Adipocyte (in vitro differentiated cells): ENCODE results near the gene FFAR3.

ENCODE experiments used
- DNase-seq: peaks from one replicate; pipeline ENCODE4 v3.0.0-alpha.2; 2015; ENCODE audit warnings: low read depth
- H3K27me3 ChIP-seq: replicated peaks from 2 replicates; pipeline ENCODE4 v1.7.0; 2013; ENCODE audit warnings: mild to moderate bottlenecking, low read length, moderate library complexity; ENCODE audit not compliant: control insufficient read depth, insufficient read depth
- H3K36me3 ChIP-seq: 2 replicates; pipeline ENCODE4 v1.7.0; 2013; ENCODE audit warnings: low read length, mild to moderate bottlenecking, moderate library complexity; ENCODE audit not compliant: control insufficient read depth, insufficient read depth, severe bottlenecking
- H3K4me1 ChIP-seq: 2 replicates; pipeline ENCODE4 v1.7.0; 2013; ENCODE audit warnings: mild to moderate bottlenecking, low read length, moderate library complexity; ENCODE audit not compliant: control insufficient read depth, insufficient read depth
- H3K4me3 ChIP-seq: 2 replicates; pipeline ENCODE4 v1.7.0; 2013; ENCODE audit warnings: mild to moderate bottlenecking, low read length, moderate library complexity
- H3K9ac ChIP-seq: 2 replicates; pipeline ENCODE4 v1.7.0; 2013; ENCODE audit warnings: mild to moderate bottlenecking, low read length, moderate library complexity
- H3K9me3 ChIP-seq: 2 replicates; pipeline ENCODE4 v1.7.0; 2013; ENCODE audit warnings: mild to moderate bottlenecking, low read length, moderate library complexity; ENCODE audit not compliant: control insufficient read depth

Gene FFAR3

GRCh38 chr19:35316560-35316959, 41.7 kb upstream of the FFAR3 start:
- H3K4me1 ChIP-seq = peaks cover 9% of the 10 kb centered on the region
- H3K36me3 ChIP-seq = no peaks in the 10 kb centered on the region
- no peaks in the 10 kb centered on the region for H3K9me3 ChIP-seq
- H3K4me3 ChIP-seq = no peak overlapping the region
- peaks cover 4% of the 10 kb centered on the region for H3K27me3 ChIP-seq
- H3K9ac ChIP-seq = no peak overlapping the region
- no peak for DNase-seq

DNA sequence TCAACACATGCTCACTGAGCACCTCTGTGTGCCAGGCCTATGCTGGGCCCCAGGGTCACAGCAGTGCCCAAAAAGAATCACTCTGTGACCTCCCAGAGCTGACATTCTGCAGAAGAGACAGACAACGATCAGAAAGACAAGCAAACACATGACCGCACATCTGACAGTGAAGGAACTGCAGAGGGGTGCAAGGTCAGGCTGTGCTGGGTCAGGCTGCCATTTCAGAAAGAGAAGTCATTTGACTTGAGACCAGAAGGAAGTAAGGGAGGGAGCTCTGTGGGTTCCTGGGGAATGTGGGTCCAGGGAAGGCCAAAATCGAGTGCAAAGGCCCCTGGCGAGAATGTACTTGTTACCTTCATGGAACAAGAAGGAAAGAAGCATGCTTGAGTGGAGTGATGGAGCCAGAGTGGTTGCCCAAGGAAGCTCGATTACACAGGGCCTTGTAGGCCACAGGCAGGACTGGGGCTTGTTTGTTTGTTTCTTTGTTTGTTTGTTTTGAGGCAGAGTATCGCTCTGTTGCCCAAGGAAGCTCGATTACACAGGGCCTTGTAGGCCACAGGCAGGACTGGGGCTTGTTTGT, 40.7 kb upstream of the FFAR3 start:
- Histone ChIP-seq H3K36me3 (no peaks in the 10 kb centered on the region), H3K9ac (no peak overlapping the region), H3K4me3 (no peak overlapping the region), H3K9me3 (peaks cover 7% of the 10 kb centered on the region), H3K4me1 (peaks cover 9% of the 10 kb centered on the region), H3K27me3 (peaks cover 4% of the 10 kb centered on the region)
- no peak for DNase-seq

DNA sequence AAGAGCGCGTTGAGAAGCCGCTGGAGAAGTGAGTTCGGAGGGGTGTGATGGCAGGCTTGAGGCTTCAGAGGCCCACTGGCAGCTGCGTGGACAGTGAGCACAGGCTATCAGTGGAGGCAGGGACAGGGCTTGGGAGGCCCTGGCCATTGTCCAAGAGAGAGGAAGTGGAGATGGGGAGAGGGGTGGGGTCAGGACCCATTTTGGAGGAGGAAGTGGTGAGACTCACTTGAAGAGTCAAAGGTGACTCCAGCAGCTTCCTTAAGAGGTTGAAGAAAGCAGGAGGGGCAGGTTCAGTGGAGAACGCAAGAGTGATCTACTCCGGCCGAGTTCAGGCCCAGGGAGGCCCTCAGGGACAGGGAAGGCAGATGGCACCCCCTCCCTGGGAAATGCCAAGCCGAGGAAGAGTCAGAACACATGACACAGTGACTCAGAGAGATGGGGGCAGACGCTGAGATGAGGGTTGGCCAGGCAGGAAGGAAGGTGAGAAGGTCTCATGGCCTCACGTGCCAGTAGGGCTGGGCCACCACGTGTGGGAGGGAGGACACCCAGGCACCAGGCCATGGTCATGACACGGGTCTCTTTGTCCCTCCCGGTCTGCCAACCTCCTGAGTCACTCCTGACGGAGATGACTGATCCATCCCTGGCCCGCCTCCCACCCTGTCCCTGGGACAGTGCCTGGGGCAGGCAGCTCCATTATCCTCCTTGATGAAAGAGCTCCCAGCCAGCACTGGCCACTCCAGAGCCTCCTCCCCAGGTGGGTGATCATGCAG, 39.4 kb upstream of the FFAR3 start:
- Histone ChIP-seq H3K9ac (no peak overlapping the region), H3K36me3 (no peaks in the 10 kb centered on the region), H3K9me3 (peaks cover 7% of the 10 kb centered on the region), H3K4me1 (peaks cover 9% of the 10 kb centered on the region), H3K4me3 (no peak overlapping the region), H3K27me3 (peaks cover 4% of the 10 kb centered on the region)
- DNase-seq = peak; percentile 14

- Histone ChIP-seq H3K4me1 (peaks cover 9% of the 10 kb centered on the region), H3K9ac (no peak overlapping the region), H3K27me3 (no peaks in the 10 kb centered on the region), H3K4me3 (no peak overlapping the region), H3K36me3 (no peaks in the 10 kb centered on the region), H3K9me3 (peaks cover 7% of the 10 kb centered on the region)
- no peak for DNase-seq
These were observed 38.1 kb upstream of the FFAR3 start for GRCh38 chr19:35320065-35320713.

DNA sequence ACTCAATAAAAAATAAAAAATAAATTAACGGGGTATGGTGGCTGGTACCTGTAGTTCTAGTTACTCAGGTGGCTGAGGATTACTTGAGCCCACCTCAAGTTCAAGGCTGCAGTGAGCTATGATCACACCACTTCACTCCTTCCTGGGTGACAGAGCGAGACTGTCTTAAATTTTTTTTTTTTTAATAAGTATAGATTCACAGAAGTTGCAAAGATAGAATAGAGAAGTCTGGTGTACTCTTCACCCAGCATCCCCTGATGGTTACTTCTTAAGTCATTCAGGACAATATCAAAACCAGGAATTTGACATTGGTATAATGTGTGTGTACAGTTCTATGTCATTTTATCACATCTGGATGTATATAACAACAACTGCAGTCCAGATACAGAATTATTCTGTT, 37.0 kb upstream of the FFAR3 start:
- DNase-seq = no peak
- Histone ChIP-seq H3K4me1 (peaks cover 9% of the 10 kb centered on the region), H3K4me3 (no peak overlapping the region)

DNA sequence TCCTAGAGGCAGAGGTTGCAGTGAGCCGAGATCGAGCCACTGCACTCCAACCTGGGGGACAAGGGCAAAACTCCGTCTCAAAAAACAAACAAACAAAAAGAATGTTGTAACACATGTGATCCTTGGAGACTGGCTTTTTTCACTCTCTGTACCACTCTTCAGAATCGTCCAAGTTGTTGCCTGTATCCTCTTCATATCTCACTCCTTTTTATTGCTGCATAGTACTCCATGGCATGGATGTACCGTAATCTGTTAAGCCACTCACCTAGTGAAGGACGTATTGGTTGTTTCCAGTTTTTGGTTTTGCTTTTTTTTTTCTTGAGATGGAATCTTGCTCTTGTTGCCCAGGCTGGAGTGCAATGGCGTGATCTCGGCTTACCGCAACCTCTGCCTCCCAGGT, 36.2 kb upstream of the FFAR3 start:
- DNase-seq = no peak
- H3K36me3 ChIP-seq = no peaks in the 10 kb centered on the region

More for the DNA sequence above, 37.0 kb upstream of the FFAR3 start:
- Histone ChIP-seq H3K9me3 (peaks cover 7% of the 10 kb centered on the region), H3K9ac (no peak overlapping the region), H3K27me3 (no peaks in the 10 kb centered on the region), H3K36me3 (no peaks in the 10 kb centered on the region)

GRCh38 chr19:35327642-35328041, 30.6 kb upstream of the FFAR3 start:
- no peaks in the 10 kb centered on the region for H3K4me1 ChIP-seq
- no peaks in the 10 kb centered on the region for H3K9me3 ChIP-seq
- no peaks in the 10 kb centered on the region for H3K36me3 ChIP-seq
- no peak for DNase-seq
- H3K9ac ChIP-seq = no peak overlapping the region
- peaks cover 10% of the 10 kb centered on the region for H3K27me3 ChIP-seq
- H3K4me3 ChIP-seq = no peak overlapping the region

More for the DNA sequence above, 36.2 kb upstream of the FFAR3 start:
- H3K4me3 ChIP-seq = no peak overlapping the region
- H3K4me1 ChIP-seq = peaks cover 9% of the 10 kb centered on the region
- H3K27me3 ChIP-seq = peaks cover 1% of the 10 kb centered on the region
- peaks cover 7% of the 10 kb centered on the region for H3K9me3 ChIP-seq
- H3K9ac ChIP-seq = no peak overlapping the region

DNA sequence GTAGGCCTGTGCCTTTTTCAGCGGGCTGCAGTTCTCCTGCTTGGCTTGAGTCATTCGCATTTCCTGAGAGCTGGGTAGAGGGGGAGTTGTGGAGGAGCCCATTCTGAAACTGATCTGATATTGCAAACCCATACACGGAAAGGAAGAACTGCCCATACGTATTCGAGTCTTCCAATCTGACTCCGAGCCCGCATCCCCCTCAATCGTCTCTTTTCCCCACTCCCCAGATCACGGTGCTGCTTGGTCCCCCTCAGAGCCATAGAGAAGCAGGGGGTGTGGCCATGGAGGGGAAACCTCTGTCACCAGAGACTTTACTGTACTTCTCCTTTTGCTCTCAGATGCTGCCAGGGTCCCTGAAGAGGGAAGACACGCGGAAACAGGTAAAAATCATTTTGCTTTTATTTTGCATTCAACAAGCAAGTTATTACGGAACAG, 29.4 kb upstream of the FFAR3 start, which contains the start of gene CD22:
Gene CD22 (plus strand): TSS at position 337 of the 435 bp plus-strand sequence. CDS start 2,854 bp downstream, outside the sequence.
- no peak for DNase-seq
- Histone ChIP-seq H3K9me3 (no peaks in the 10 kb centered on the region), H3K27me3 (peaks cover 21% of the 10 kb centered on the region), H3K4me3 (no peak within 1 kb of the TSS), H3K36me3 (no peaks in the 10 kb centered on the region), H3K4me1 (no peaks in the 10 kb centered on the region), H3K9ac (no peak within 1 kb of the TSS)

- no peaks in the 10 kb centered on the region for H3K4me1 ChIP-seq
- H3K27me3 ChIP-seq = peaks cover 25% of the 10 kb centered on the region
- DNase-seq = no peak
- H3K4me3 ChIP-seq = no peak overlapping the region
- H3K36me3 ChIP-seq = no peaks in the 10 kb centered on the region
- no peak overlapping the region for H3K9ac ChIP-seq
- no peaks in the 10 kb centered on the region for H3K9me3 ChIP-seq
These were observed 28.9 kb upstream of the FFAR3 start for GRCh38 chr19:35329323-35329722.

DNA sequence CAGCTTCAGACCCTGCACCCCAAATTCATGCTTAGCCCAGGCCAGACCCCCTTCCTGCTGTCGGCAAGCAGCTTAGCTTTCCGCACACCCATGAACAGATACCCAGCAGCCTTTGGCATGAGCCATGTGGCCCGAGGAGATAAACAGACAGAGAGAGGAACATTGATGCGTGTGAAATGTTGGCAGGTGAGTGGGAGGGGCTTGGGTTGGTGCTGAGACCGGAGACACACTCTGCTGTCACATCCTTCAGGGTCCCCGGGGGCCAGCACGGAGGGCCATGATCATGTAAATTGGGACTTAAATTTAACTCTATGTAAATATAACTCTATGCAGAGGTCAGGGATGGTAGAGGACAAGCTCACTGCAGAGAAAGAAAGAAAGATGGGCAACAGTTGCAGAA, 27.8 kb upstream of the FFAR3 start:
- Histone ChIP-seq H3K4me1 (no peaks in the 10 kb centered on the region), H3K9ac (no peak overlapping the region), H3K36me3 (no peaks in the 10 kb centered on the region), H3K9me3 (no peaks in the 10 kb centered on the region), H3K27me3 (peaks cover 28% of the 10 kb centered on the region), H3K4me3 (no peak overlapping the region)
- DNase-seq = no peak

GRCh38 chr19:35331551-35332214, 26.6 kb upstream of the FFAR3 start:
- Histone ChIP-seq H3K9ac (no peak overlapping the region), H3K27me3 (peaks cover 38% of the 10 kb centered on the region), H3K4me1 (no peaks in the 10 kb centered on the region), H3K4me3 (no peak overlapping the region), H3K36me3 (no peaks in the 10 kb centered on the region), H3K9me3 (no peaks in the 10 kb centered on the region)
- DNase-seq = no peak
